Natural killer cell treated with Interleukin-12 subunit alpha and Interleukin-12 subunit beta and Interleukin-15 and Interleukin-18, amount 100 ng/mL, for 72 hours (primary cell): Measurements from ENCODE around the gene VWF. TPM values are rescaled to one million over a fixed set of nuclear protein-coding genes. Genes with fewer than 3 reads are reported as not detected.

ENCODE experiments used
- ATAC-seq, 2 donors: fragments of 150-1000 bp; cut with Tn5 transposase in 1 of 2; sonication (Bioruptor Pico), chemical (Tn5 transposase) in 1 of 2; 2 replicates each; pipeline ENCODE4 v1.10.0; 2021
- DNase-seq: peaks from one replicate; pipeline ENCODE4 v3.0.0; 2022; ENCODE audit warnings: low spot score
- H3K27ac Mint-ChIP-seq, 2 donors: 1 replicate in 1 of 2; 2 replicates in 1 of 2; pipeline ENCODE4 v1.8.0; 2022; ENCODE audit warnings: mixed read lengths in 2 of 2, mild to moderate bottlenecking in 1 of 2, moderate library complexity in 1 of 2
- H3K27me3 Mint-ChIP-seq, 2 donors: 1 replicate in 1 of 2; 2 replicates in 1 of 2; pipeline ENCODE4 v1.8.0; 2022; ENCODE audit warnings: mixed read lengths in 2 of 2
- H3K36me3 Mint-ChIP-seq: one replicate; pipeline ENCODE4 v1.8.0; 2022; ENCODE audit warnings: mixed read lengths
- H3K4me1 Mint-ChIP-seq, 2 donors: 1 replicate in 1 of 2; 2 replicates in 1 of 2; pipeline ENCODE4 v1.8.0; 2022; ENCODE audit warnings: low read depth in 2 of 2, mixed read lengths in 2 of 2, mild to moderate bottlenecking in 1 of 2
- H3K4me3 Mint-ChIP-seq: one replicate; pipeline ENCODE4 v1.8.0; 2022; ENCODE audit warnings: mixed read lengths
- H3K9me3 Mint-ChIP-seq: 2 replicates; pipeline ENCODE4 v1.8.0; 2022; ENCODE audit warnings: mixed read lengths
- total RNA-seq, 2 donors: library from RNA; stranded (reverse); gene quantifications; one replicate each; pipeline ENCODE4 v1.2.3, GENCODE V29; 2022

VWF gene
- total RNA-seq, 2 donors from 2014 or later: not detected

DNA sequence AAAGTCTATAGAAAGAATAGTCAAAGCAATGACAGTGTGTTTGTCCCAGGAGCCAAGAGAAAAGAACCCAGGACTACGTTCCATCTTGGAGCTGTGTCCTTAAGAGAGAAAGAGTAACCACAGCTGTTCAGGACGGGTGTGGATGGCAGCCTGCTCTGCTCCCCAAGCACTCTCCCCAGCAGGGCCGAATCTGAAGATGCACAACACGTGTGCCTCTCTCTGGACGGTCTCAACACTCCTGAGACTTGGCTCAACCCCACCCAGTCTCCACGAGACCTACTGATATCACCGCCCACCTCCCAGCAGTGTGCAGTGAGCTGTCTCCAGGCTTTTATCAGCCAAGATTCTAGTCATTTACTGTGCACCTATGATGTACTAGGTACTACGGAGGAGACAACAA, 152.1 kb downstream of the VWF start:
- ATAC-seq: no peak
- DNase-seq: no peak
- no peak overlapping the region for H3K4me3 Mint-ChIP-seq
- H3K27ac Mint-ChIP-seq: no peak overlapping the region
- no peaks in the 10 kb centered on the region for H3K4me1 Mint-ChIP-seq
- no peaks in the 10 kb centered on the region for H3K36me3 Mint-ChIP-seq
- no peaks in the 10 kb centered on the region for H3K9me3 Mint-ChIP-seq
- peaks cover 20 to 40% of the 10 kb centered on the region in 2 donors for H3K27me3 Mint-ChIP-seq

DNA sequence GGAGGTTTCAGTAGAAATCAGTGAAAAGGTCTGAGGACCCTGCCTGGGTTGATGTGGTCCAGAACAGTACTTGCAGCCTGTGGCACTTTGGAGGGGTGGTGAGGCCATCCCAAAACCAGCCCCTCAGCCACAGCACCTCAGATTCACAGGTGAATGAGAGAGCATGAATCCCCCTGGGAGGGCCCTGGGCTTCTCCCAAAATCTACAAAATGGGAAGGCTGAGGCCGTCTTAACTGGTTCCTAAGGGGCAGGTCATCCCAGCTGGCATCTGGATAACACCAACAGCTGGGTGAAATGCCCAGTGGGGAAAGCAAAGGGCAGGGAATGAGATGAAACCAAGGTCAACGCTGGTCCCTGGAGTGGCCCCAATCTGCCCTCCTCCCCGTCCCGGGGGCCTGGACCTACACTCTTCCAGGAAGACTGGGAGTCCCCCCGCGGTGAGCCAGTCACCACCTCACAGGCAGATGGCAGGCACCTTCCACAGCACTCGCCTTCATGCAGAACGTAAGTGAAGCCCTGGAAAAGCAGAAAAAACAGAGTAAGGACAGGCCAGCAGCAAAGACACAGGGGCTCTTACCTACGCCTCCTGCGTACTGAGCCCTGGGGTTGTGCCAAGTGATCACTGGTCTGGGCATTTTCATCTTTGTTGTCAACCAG, 153.1 kb downstream of the VWF start:
- no peak for ATAC-seq
- no peak overlapping the region for H3K27ac Mint-ChIP-seq
- no peaks in the 10 kb centered on the region for H3K36me3 Mint-ChIP-seq
- no peaks in the 10 kb centered on the region for H3K9me3 Mint-ChIP-seq
- peaks cover 13 to 29% of the 10 kb centered on the region in 2 donors for H3K27me3 Mint-ChIP-seq
- no peak for DNase-seq
- no peak overlapping the region for H3K4me3 Mint-ChIP-seq
- no peaks in the 10 kb centered on the region for H3K4me1 Mint-ChIP-seq

DNA sequence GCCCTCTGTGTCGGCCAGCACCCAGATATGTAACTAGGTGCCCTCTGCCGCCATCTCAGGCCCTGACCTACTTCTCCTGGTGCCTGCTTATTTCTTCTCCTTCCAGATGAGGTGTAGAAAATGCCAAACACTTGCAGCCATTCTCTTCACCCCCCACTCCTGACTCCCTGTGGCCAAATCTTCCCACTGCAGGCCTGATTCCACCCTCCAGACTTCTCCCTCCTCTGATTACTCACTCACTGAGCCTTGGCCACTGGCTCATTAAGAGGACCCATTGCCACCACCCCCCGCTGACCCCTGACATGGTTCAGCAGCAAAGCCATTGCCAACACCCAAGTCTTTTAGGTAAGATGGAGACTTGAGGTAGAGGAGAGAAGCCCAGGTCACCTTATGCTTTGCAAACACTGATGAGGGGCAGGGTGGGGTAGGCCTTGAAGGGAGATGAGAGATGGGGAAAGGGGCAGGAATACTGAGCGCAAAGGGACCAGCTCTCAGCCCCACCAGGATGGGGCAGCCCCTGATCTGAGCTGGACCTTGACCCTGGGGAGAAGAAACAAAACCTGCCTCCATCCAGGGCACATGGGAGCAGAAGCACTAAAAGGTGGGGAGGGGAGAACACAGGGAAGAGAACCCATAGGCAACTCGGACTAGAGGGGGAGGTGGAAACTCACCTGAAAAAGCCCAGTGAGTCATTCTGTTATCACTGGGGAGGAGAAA, 154.3 kb downstream of the VWF start:
- H3K9me3 Mint-ChIP-seq: no peaks in the 10 kb centered on the region
- no peak overlapping the region for H3K4me3 Mint-ChIP-seq
- no peak overlapping the region for H3K27ac Mint-ChIP-seq

DNA sequence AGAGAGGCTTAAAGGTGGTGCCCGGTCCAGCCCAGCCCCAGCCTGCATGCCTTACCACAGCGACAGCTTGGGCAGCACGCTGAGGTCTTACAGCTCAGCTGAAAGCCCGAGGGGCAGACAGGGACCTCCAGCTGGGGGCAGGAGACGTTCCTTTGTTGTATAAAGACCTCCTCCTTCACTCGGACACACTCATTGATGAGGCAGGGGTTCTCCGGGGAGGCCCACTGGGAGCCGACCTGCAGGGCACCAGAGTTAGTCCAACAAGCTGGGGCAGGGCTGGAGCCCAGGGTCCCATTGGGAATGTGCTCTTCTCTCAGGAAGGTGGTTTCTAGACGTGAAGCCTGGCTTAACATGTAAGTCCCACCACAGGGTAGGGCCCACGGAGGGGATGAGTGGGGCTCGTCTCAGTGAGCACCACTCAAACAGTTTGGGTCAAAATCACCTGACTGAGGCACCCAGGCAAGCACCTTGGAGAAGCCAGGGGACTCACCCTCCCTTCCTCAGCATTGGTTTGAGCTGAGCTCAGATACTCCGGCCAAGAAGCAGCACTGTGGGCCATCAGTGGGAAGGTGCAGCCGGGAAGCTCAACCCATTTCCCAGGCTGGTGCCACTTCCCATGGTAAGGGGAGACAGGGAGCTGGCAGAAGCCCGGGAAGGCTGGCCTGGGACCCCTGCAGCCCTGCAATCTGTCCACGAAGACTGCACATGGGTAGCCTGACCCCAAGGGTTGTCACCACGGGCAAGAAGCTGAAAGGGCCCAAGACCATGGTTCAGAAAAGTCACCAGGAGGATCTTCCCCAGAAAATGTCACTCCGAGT, 155.1 kb downstream of the VWF start:
- Mint-ChIP-seq H3K27ac (no peak overlapping the region), H3K36me3 (no peaks in the 10 kb centered on the region), H3K4me1 (no peaks in the 10 kb centered on the region), H3K9me3 (no peaks in the 10 kb centered on the region), H3K27me3 (peaks cover 18 to 32% of the 10 kb centered on the region in 2 donors), H3K4me3 (no peak overlapping the region)
- DNase-seq (peak; percentile 54), ATAC-seq (no peak)

More for the DNA sequence above, 154.3 kb downstream of the VWF start:
- peaks cover 16 to 26% of the 10 kb centered on the region in 2 donors for H3K27me3 Mint-ChIP-seq
- no peaks in the 10 kb centered on the region for H3K36me3 Mint-ChIP-seq
- ATAC-seq (peak in 1 of 2 donors; percentile 7), DNase-seq (no peak)
- no peaks in the 10 kb centered on the region for H3K4me1 Mint-ChIP-seq

DNA sequence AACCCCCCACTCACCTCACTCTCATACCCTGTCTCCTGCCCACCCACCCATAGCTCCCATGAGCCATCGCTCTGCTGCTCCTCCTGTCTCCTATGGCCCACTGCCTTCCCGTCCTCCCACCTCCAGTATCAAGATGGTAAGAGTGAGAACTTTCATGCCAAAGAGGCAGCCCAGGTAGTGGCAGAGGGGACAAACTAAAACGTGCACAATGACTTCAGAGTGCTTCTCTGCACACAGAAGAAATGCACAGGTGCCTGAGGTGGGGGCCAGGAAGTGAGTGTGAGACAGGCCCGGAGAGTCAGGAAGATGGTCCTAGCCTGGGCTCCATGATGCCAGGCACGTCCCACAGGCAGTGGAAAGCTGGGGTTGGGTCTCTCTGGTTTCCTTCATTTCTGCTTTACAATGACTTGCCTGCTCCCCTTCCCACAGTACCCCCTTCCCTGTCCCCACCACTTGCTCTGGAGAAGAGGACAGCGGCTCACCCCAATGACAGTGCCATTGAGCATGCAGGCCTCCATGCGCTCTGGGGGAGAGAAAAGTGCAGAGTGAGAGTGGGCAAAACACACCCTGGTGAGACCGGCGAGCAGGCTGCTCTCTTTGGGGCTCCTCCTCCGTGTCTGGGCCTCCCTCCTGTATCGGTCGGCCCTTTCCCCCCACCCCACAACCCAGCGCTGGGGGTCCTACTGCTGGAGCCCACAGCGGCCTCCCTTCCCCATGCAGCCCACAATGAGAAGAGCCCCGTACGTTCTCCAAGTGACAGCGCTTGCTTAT, 156.6 kb downstream of the VWF start:
- Mint-ChIP-seq H3K4me3 (no peak overlapping the region), H3K27ac (no peak overlapping the region), H3K36me3 (no peaks in the 10 kb centered on the region), H3K27me3 (peaks cover 12 to 28% of the 10 kb centered on the region in 2 donors), H3K4me1 (no peaks in the 10 kb centered on the region), H3K9me3 (no peaks in the 10 kb centered on the region)
- peak; percentile 49 for DNase-seq
- no peak for ATAC-seq

- Mint-ChIP-seq H3K4me3 (no peak overlapping the region), H3K27ac (no peak overlapping the region), H3K27me3 (peaks cover 12 to 28% of the 10 kb centered on the region in 2 donors), H3K36me3 (no peaks in the 10 kb centered on the region), H3K4me1 (no peaks in the 10 kb centered on the region), H3K9me3 (no peaks in the 10 kb centered on the region)
- DNase-seq: peak; percentile 32
- no peak for ATAC-seq
Measured at GRCh38 chr12:5966486-5967095, 157.9 kb downstream of the VWF start.

DNA sequence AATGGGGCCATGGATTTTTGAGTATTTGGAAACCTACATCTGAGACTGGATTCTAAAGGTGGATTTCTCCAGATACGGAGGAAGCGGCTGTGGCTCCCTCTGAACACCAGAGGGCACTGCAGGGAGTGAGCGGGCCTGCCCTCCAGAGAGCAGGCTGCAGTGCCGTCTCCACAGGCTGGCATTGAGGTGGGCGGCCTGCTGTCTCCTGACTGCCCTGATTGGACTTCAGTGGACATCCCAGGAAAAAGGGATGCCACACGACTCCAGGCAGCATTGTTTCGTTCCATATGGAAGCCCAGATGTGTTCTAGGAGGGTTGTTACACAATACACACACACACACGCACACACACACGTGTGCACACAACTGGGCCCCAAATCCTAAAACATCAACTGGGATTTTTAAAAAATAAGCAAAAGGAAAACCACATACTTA, 158.5 kb downstream of the VWF start:
- H3K27ac Mint-ChIP-seq: no peak overlapping the region
- H3K9me3 Mint-ChIP-seq: no peaks in the 10 kb centered on the region
- ATAC-seq (peak; percentile 67 to 73), DNase-seq (peak; percentile 58)
- H3K27me3 Mint-ChIP-seq: peaks cover 12 to 26% of the 10 kb centered on the region in 2 donors
- no peaks in the 10 kb centered on the region for H3K4me1 Mint-ChIP-seq
- no peaks in the 10 kb centered on the region for H3K36me3 Mint-ChIP-seq
- no peak overlapping the region for H3K4me3 Mint-ChIP-seq

GRCh38 chr12:5964913-5965900, 159.3 kb downstream of the VWF start:
- no peaks in the 10 kb centered on the region for H3K4me1 Mint-ChIP-seq
- H3K9me3 Mint-ChIP-seq: no peaks in the 10 kb centered on the region
- peaks cover 12 to 18% of the 10 kb centered on the region in 2 donors for H3K27me3 Mint-ChIP-seq
- H3K27ac Mint-ChIP-seq: no peak overlapping the region
- H3K36me3 Mint-ChIP-seq: no peaks in the 10 kb centered on the region
- ATAC-seq (peak in 1 of 2 donors; percentile 33), DNase-seq (peak; percentile 46)
- no peak overlapping the region for H3K4me3 Mint-ChIP-seq

DNA sequence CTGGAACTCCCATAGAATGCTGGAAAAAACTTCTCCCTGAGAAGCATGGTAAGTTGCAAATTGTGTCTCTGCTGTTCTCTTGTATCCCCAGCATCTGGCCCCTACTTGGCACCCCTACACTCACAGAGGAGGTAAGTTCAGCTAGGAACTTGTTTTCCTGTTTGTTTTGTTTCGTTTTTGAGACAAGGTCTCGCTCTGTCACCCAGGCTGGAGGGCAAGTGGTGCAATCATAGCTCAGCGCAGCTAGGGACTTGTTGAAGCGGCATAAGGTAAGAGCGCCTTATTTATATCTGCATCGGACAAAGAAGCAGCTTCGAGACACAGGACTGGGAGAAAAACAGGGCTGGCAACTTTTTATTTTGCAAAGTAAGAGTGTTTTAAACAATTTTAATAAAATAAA, 161.0 kb downstream of the VWF start:
- peaks cover 18 to 28% of the 10 kb centered on the region in 2 donors for H3K27me3 Mint-ChIP-seq
- ATAC-seq: no peak
- no peaks in the 10 kb centered on the region for H3K36me3 Mint-ChIP-seq
- H3K4me1 Mint-ChIP-seq: no peaks in the 10 kb centered on the region
- H3K9me3 Mint-ChIP-seq: no peaks in the 10 kb centered on the region
- no peak overlapping the region for H3K27ac Mint-ChIP-seq
- no peak for DNase-seq
- no peak overlapping the region for H3K4me3 Mint-ChIP-seq

- Mint-ChIP-seq H3K9me3 (no peaks in the 10 kb centered on the region), H3K27me3 (peaks cover 24 to 45% of the 10 kb centered on the region in 2 donors), H3K4me3 (no peak overlapping the region), H3K4me1 (no peaks in the 10 kb centered on the region), H3K27ac (no peak overlapping the region), H3K36me3 (no peaks in the 10 kb centered on the region)
- ATAC-seq: no peak
- no peak for DNase-seq
Measured at GRCh38 chr12:5960783-5961182, 163.7 kb downstream of the VWF start.

GRCh38 chr12:5956987-5957386, 167.5 kb downstream of the VWF start:
- ATAC-seq: no peak
- DNase-seq: no peak
- H3K27ac Mint-ChIP-seq: no peak overlapping the region
- no peak overlapping the region for H3K4me3 Mint-ChIP-seq
- H3K27me3 Mint-ChIP-seq: peaks cover 38 to 65% of the 10 kb centered on the region in 2 donors
- no peaks in the 10 kb centered on the region for H3K9me3 Mint-ChIP-seq
- no peaks in the 10 kb centered on the region for H3K36me3 Mint-ChIP-seq
- no peaks in the 10 kb centered on the region for H3K4me1 Mint-ChIP-seq

GRCh38 chr12:5954661-5955060, 169.8 kb downstream of the VWF start:
- no peak overlapping the region for H3K4me3 Mint-ChIP-seq
- H3K9me3 Mint-ChIP-seq: no peaks in the 10 kb centered on the region
- no peaks in the 10 kb centered on the region for H3K36me3 Mint-ChIP-seq

More at GRCh38 chr12:5954661-5955060, 169.8 kb downstream of the VWF start:
- DNase-seq (no peak), ATAC-seq (no peak)
- no peaks in the 10 kb centered on the region for H3K4me1 Mint-ChIP-seq
- no peak overlapping the region for H3K27ac Mint-ChIP-seq
- H3K27me3 Mint-ChIP-seq: peaks cover 43 to 78% of the 10 kb centered on the region in 2 donors
